ENCODE measurements around the gene CRIP1. TPM values are rescaled to one million over a fixed set of nuclear protein-coding genes. Genes with fewer than 3 reads are reported as not detected.
A peak's percentile ranks its signal among the peaks of the same experiment; 100 is the strongest.

Gene CRIP1
- total and polyA plus RNA-seq, 2 donors (not counting 1 experiment from before 2014, with no cell fraction given), result 210 to 563 TPM

DNA sequence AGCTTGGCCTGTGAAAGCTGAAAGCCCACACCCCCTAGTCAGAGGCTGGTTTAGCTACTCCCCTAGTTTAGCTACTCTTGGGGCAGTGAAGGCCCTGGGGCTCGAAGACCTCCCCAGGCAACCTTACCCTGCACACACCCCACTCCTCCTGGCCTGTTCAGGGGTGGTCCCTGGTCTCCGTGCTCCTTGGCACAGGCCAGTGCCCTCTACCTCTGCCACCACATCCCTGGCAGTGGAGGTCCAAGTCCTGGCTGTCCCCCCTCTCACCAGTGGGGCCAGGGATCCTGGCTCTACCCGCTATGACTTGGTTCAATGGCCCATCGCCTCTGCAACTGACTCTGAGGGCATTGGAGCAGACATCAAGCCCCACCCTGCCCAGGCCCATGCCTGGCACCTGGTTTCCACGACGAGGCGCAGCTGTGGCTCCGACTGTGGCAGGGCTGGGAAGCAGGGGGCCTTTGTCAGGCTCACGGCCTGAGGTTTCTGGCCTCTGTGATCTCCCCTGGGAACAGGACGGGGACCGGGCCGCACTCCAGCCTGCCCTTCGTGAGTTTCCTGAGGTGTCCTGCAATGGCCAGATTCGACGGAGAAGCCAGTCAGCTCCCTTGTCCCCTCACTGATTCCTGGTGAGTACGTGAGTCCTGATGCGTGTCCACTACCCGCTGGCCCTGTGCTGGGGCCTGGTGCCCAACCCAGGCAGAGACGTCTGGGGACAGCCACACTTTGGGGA, 45.4 kb downstream of the CRIP1 start:
- Histone ChIP-seq H3K4me1 (ENCODE audit: control insufficient read depth in 2 of 2, insufficient read depth in 2 of 2, low read length in 2 of 2) (peaks cover 55 to 60% of the 10 kb centered on the region in 2 donors), H3K4me2 (replicated peaks; ENCODE audit: low read depth, low read length, poor library complexity, severe bottlenecking) (peak overlapping the region; percentile 77), H4K20me1 (ENCODE audit: control insufficient read depth, insufficient read depth, low read length, poor library complexity, severe bottlenecking) (peaks cover 10% of the 10 kb centered on the region), H3K27me3 (replicated peaks in 1 of 4; ENCODE audit: control extremely low read depth in 1 of 4, control insufficient read depth in 3 of 4, insufficient read depth in 4 of 4, low read length in 3 of 4) (peaks cover 0 to 34% (median 5%) of the 10 kb centered on the region in 4 experiments), H3K4me3 (ENCODE audit: control extremely low read depth in 1 of 5, extremely low read depth in 1 of 5, insufficient read depth in 1 of 5, low read depth in 2 of 5, low read length in 4 of 5) (no peak overlapping the region), H3K9ac (ENCODE audit: low read length) (peak overlapping the region; percentile 29), H2AFZ (ENCODE audit: insufficient read depth, low read depth, low read length, poor library complexity, severe bottlenecking) (peak overlapping the region; percentile 76), H3K79me2 (ENCODE audit: control insufficient read depth, insufficient read depth, low read length) (no peaks in the 10 kb centered on the region), H3K36me3 (replicated peaks in 1 of 2; ENCODE audit: control extremely low read depth in 1 of 2, control insufficient read depth in 1 of 2, extremely low read depth in 1 of 2, insufficient read depth in 2 of 2, low read length in 1 of 2) (no peaks in the 10 kb centered on the region), H3K9me3 (ENCODE audit: control extremely low read depth in 1 of 3, control insufficient read depth in 2 of 3, insufficient read depth in 1 of 3, low read length in 2 of 3) (peaks cover 0 to 21% (median 0%) of the 10 kb centered on the region in 3 donors), H3K27ac (ENCODE audit: low read length in 2 of 2) (peak overlapping the region; percentile 32 to 64)
- DNase-seq, result peak; percentile 68
- Mint-ChIP-seq H3K27ac (peak overlapping the region; percentile 90), H3K4me3 (peak overlapping the region; percentile 79), H3K4me1 (peaks cover 55% of the 10 kb centered on the region), H3K27me3 (no peaks in the 10 kb centered on the region), H3K9me3 (ENCODE audit: insufficient read depth) (no peaks in the 10 kb centered on the region)
- ChIA-PET CTCF (interaction anchor here (1.1 to 4.2 kb wide), 11 partner anchors 13 to 885 kb away, joined by 3 to 52 read pairs (median 7); partner anchors contain the start of gene TEDC1), POLR2A (interaction anchor here (0.5 to 1.8 kb wide), 4 partner anchors 12 to 42 kb away, joined by 3 to 6 read pairs (median 4); no protein-coding TSS in a partner anchor)
- TF ChIP-seq EZH2 (IDR thresholded peaks at IDR 0.05; ENCODE audit: borderline replicate concordance, insufficient read depth, low read depth, low read length, poor library complexity, severe bottlenecking), result no peak
- TF ChIP-seq, protein P1, sequence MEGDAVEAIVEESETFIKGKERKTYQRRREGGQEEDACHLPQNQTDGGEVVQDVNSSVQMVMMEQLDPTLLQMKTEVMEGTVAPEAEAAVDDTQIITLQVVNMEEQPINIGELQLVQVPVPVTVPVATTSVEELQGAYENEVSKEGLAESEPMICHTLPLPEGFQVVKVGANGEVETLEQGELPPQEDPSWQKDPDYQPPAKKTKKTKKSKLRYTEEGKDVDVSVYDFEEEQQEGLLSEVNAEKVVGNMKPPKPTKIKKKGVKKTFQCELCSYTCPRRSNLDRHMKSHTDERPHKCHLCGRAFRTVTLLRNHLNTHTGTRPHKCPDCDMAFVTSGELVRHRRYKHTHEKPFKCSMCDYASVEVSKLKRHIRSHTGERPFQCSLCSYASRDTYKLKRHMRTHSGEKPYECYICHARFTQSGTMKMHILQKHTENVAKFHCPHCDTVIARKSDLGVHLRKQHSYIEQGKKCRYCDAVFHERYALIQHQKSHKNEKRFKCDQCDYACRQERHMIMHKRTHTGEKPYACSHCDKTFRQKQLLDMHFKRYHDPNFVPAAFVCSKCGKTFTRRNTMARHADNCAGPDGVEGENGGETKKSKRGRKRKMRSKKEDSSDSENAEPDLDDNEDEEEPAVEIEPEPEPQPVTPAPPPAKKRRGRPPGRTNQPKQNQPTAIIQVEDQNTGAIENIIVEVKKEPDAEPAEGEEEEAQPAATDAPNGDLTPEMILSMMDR (IDR thresholded peaks at IDR 0.05), result no peak
- ATAC-seq (ENCODE audit: low read depth), result peak; percentile 16
- intact Hi-C loops (cut with micrococcal nuclease), result loop anchor here (10.0 kb wide), 1 partner anchor 883 kb away; no protein-coding TSS in a partner anchor
- 31% methylated on average over 19 of the region's 19 CpGs for WGBS (ENCODE audit: insufficient coverage)
